HepG2 (cell line): ENCODE data around the gene CDH1. TPM values are rescaled to one million over a fixed set of nuclear protein-coding genes. Genes with fewer than 3 reads are reported as not detected.

Source experiments
- BHLHE40 ChIP-seq: IDR thresholded peaks from 2 replicates; pipeline ENCODE4 v1.6.1; 2011; ENCODE audit warnings: low read length, improper control_type of control experiment
- CCAR2 ChIP-seq: fragments of 200-400 bp; formaldehyde crosslinking; optimal IDR thresholded peaks from 2 replicates; pipeline ENCODE3; 2018; ENCODE audit warnings: low read depth, mild to moderate bottlenecking, low read length, moderate library complexity
- DPF2 ChIP-seq: sonication (generic); formaldehyde crosslinking; IDR thresholded peaks from 2 replicates; pipeline ENCODE4 v1.4.0; 2020; ENCODE audit warnings: mild to moderate bottlenecking, low read depth, missing genetic modification reagents, borderline replicate concordance
- ETV5 ChIP-seq: IDR thresholded peaks from 2 replicates; pipeline ENCODE4 v1.6.1; 2018; ENCODE audit warnings: missing biosample characterization, missing genetic modification reagents, inconsistent platforms, borderline replicate concordance
- ETV6 ChIP-seq: sonication (generic); formaldehyde crosslinking; conservative IDR thresholded peaks from 2 replicates; pipeline ENCODE4 v1.4.0; 2020; ENCODE audit warnings: missing genetic modification reagents
- HMGXB3 ChIP-seq: sonication (generic); formaldehyde crosslinking; IDR thresholded peaks from 2 replicates; pipeline ENCODE4 v1.4.0; 2020; ENCODE audit warnings: missing genetic modification reagents, borderline replicate concordance
- HMGXB4 ChIP-seq, 2 experiments: sonication (generic) in 1 of 2; formaldehyde crosslinking in 1 of 2; IDR thresholded peaks; 2 replicates each; pipeline versions ENCODE4 v1.4.0 to v1.6.1; 2018 to 2020; ENCODE audit warnings: missing genetic modification reagents in 2 of 2, borderline replicate concordance in 1 of 2, low read depth in 1 of 2, mild to moderate bottlenecking in 1 of 2, missing biosample characterization in 1 of 2
- MIER2 ChIP-seq: IDR thresholded peaks from 2 replicates; pipeline ENCODE4 v1.6.1; 2016; ENCODE audit warnings: missing biosample characterization, missing genetic modification reagents
- NONO ChIP-seq, 2 experiments: fragments of 450-650 bp in 1 of 2; sonication (generic) in 1 of 2; formaldehyde crosslinking in 1 of 2; IDR thresholded peaks in 1 of 2; conservative IDR thresholded peaks in 1 of 2; 2 replicates each; pipeline versions ENCODE4 v1.6.1 to v1.8.0; 2017 to 2022; ENCODE audit warnings: mild to moderate bottlenecking in 1 of 2, missing genetic modification reagents in 1 of 2, moderate library complexity in 1 of 2
- ZBTB1 ChIP-seq: sonication (generic); formaldehyde crosslinking; IDR thresholded peaks from 2 replicates; pipeline ENCODE4 v1.4.0; 2020; ENCODE audit warnings: missing genetic modification reagents, borderline replicate concordance
- ZFAT ChIP-seq: sonication (generic); formaldehyde crosslinking; conservative IDR thresholded peaks from 2 replicates; pipeline ENCODE4 v1.8.1; 2023; ENCODE audit warnings: missing genetic modification reagents, inconsistent platforms
- ZNF205 ChIP-seq: IDR thresholded peaks from 2 replicates; pipeline ENCODE4 v1.6.1; 2018; ENCODE audit warnings: missing biosample characterization, missing genetic modification reagents
- ZNF30 ChIP-seq: sonication (generic); formaldehyde crosslinking; IDR thresholded peaks from 2 replicates; pipeline ENCODE4 v1.5.0; 2020; ENCODE audit warnings: mild to moderate bottlenecking, missing genetic modification reagents
- ZNF597 ChIP-seq: sonication (generic); formaldehyde crosslinking; IDR thresholded peaks from 2 replicates; pipeline ENCODE4 v1.5.0; 2020; ENCODE audit warnings: missing genetic modification reagents
- ZNF776 ChIP-seq: sonication (generic); formaldehyde crosslinking; IDR thresholded peaks from 2 replicates; pipeline ENCODE4 v1.4.0; 2020; ENCODE audit warnings: mild to moderate bottlenecking, missing genetic modification reagents
- polyA plus RNA-seq, 8 experiments: library from polyadenylated mRNA; depleted of rRNA in 3 of 8; stranded (reverse) in 7 of 8; unstranded in 1 of 8; fragments of >200 nt; fragmentation: Illumina TruSeq in 4 of 8; extraction: Trizol in 4 of 8; gene quantifications; 2 replicates each; pipeline versions ENCODE4 v1.2.1 to v1.2.3, GENCODE V29; 2011 to 2016; ENCODE audit warnings: low read depth in 4 of 8, missing spikeins in 1 of 8, mixed read lengths in 1 of 8; ENCODE audit not compliant: insufficient read depth in 1 of 8
- total RNA-seq, 5 experiments: library from RNA; depleted of rRNA; stranded (reverse); fragments of >200 nt; fragmentation: Illumina TruSeq; extraction: Trizol; gene quantifications; 2 replicates each; pipeline ENCODE4 v1.2.3, GENCODE V29; 2016; ENCODE audit warnings: low read depth in 1 of 5
- TF ChIP-seq, protein P1 (sequence below): sonication (generic); formaldehyde crosslinking; conservative IDR thresholded peaks from 2 replicates; pipeline ENCODE4 v1.4.0; 2020; ENCODE audit warnings: missing genetic modification reagents
- TF ChIP-seq, protein P2 (sequence below): sonication (generic); formaldehyde crosslinking; IDR thresholded peaks from 2 replicates; pipeline ENCODE4 v1.4.0; 2020; ENCODE audit warnings: mild to moderate bottlenecking, missing genetic modification reagents, borderline replicate concordance

Gene CDH1
- total and polyA plus RNA-seq, 2 of the 13 experiments (the other 11 are each of a cell fraction or from before 2014, with no cell fraction given), result 0.95 to 9.8 TPM

- no peak for TF ChIP-seq HMGXB3 (CRISPR knock-in tag)
- TF ChIP-seq NONO (IDR thresholded peaks at IDR 0.05), result no peak
- peak; percentile 79 for TF ChIP-seq NONO (CRISPR knock-in tag; conservative IDR thresholded peaks at IDR 0.05)
- peak; percentile 53; the same call in 1 of the 2 replicates for TF ChIP-seq ZNF205 (CRISPR knock-in tag)
- TF ChIP-seq ZNF597, result no peak
- TF ChIP-seq ETV6 (CRISPR knock-in tag), result no peak; the same call in 1 of the 2 replicates
- TF ChIP-seq ZFAT (CRISPR knock-in tag), result no peak
- TF ChIP-seq HMGXB4 (CRISPR knock-in tag; IDR thresholded peaks at IDR 0.05; ENCODE audit: borderline replicate concordance in 1 of 2, low read depth in 1 of 2), result peak in 1 of 2 experiments; percentile 27; a peak in 1 of 4 replicates
- TF ChIP-seq, protein P1, sequence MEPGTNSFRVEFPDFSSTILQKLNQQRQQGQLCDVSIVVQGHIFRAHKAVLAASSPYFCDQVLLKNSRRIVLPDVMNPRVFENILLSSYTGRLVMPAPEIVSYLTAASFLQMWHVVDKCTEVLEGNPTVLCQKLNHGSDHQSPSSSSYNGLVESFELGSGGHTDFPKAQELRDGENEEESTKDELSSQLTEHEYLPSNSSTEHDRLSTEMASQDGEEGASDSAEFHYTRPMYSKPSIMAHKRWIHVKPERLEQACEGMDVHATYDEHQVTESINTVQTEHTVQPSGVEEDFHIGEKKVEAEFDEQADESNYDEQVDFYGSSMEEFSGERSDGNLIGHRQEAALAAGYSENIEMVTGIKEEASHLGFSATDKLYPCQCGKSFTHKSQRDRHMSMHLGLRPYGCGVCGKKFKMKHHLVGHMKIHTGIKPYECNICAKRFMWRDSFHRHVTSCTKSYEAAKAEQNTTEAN, result peak; percentile 8
- no peak for TF ChIP-seq ZNF776 (CRISPR knock-in tag)
- TF ChIP-seq, protein P2, sequence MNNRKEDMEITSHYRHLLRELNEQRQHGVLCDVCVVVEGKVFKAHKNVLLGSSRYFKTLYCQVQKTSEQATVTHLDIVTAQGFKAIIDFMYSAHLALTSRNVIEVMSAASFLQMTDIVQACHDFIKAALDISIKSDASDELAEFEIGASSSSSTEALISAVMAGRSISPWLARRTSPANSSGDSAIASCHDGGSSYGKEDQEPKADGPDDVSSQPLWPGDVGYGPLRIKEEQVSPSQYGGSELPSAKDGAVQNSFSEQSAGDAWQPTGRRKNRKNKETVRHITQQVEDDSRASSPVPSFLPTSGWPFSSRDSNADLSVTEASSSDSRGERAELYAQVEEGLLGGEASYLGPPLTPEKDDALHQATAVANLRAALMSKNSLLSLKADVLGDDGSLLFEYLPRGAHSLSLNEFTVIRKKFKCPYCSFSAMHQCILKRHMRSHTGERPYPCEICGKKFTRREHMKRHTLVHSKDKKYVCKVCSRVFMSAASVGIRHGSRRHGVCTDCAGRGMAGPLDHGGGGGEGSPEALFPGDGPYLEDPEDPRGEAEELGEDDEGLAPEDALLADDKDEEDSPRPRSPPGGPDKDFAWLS (CRISPR knock-in tag), result no peak
- TF ChIP-seq CCAR2, result no peak
- no peak for TF ChIP-seq MIER2 (CRISPR knock-in tag)
- TF ChIP-seq ZNF30, result no peak
- TF ChIP-seq ZBTB1 (CRISPR knock-in tag), result no peak
- TF ChIP-seq BHLHE40, result peak; percentile 67; the same call in 1 of the 2 replicates
- no peak; the same call in 1 of the 2 replicates for TF ChIP-seq DPF2
- peak; percentile 48; the same call in 1 of the 2 replicates for TF ChIP-seq ETV5 (CRISPR knock-in tag)
Observed at GRCh38 chr16:68792465-68793324, 55.6 kb downstream of the CDH1 start (continued).
